Endothelial cell (in vitro differentiated cells): Measurements from ENCODE around the gene ZCWPW1. TPM values are rescaled to one million over a fixed set of nuclear protein-coding genes. Genes with fewer than 3 reads are reported as not detected.

Experiments
- DNase-seq: peaks from one replicate; pipeline ENCODE4 v3.0.0; 2021; ENCODE audit warnings: low spot score
- H3K27ac Mint-ChIP-seq: one replicate; pipeline ENCODE4 v1.8.0; 2021; ENCODE audit warnings: mixed read lengths, inconsistent platforms; ENCODE audit not compliant: unreplicated experiment
- H3K27me3 Mint-ChIP-seq: one replicate; pipeline ENCODE4 v1.8.0; 2021; ENCODE audit warnings: mild to moderate bottlenecking, moderate library complexity, mixed read lengths, inconsistent platforms; ENCODE audit not compliant: unreplicated experiment
- H3K36me3 Mint-ChIP-seq: one replicate; pipeline ENCODE4 v1.8.0; 2021; ENCODE audit warnings: mild to moderate bottlenecking, low read depth, mixed read lengths, inconsistent platforms; ENCODE audit not compliant: unreplicated experiment
- H3K4me1 Mint-ChIP-seq: one replicate; pipeline ENCODE4 v1.8.0; 2021; ENCODE audit warnings: mild to moderate bottlenecking, mixed read lengths, inconsistent platforms; ENCODE audit not compliant: unreplicated experiment
- H3K4me3 Mint-ChIP-seq: one replicate; pipeline ENCODE4 v1.8.0; 2021; ENCODE audit warnings: mild to moderate bottlenecking, mixed read lengths, inconsistent platforms; ENCODE audit not compliant: unreplicated experiment
- H3K9me3 Mint-ChIP-seq: one replicate; pipeline ENCODE4 v1.8.0; 2021; ENCODE audit warnings: mixed read lengths, inconsistent platforms; ENCODE audit not compliant: unreplicated experiment
- CTCF ChIP-seq: fragments of 200-600 bp; sonication (generic); IDR thresholded peaks from one replicate; pipeline ENCODE4 v1.5.0; 2021; ENCODE audit warnings: antibody characterized with exemption; ENCODE audit not compliant: unreplicated experiment
- total RNA-seq: library from RNA; stranded (reverse); fragmentation: NEBNext Ultra II Directional; extraction: Animal tissue kit (Norgen Biotek cat#: 25700); gene quantifications from one replicate; pipeline ENCODE4 v1.2.1, GENCODE V29; 2021; ENCODE audit not compliant: unreplicated experiment

Gene ZCWPW1
- total RNA-seq, 1 donor from 2014 or later: 2.2 TPM

GRCh38 chr7:100351657-100352058, 76.8 kb downstream of the ZCWPW1 start:
- H3K4me1 Mint-ChIP-seq: peaks cover 6% of the 10 kb centered on the region
- H3K9me3 Mint-ChIP-seq: no peaks in the 10 kb centered on the region
- no peak for DNase-seq
- no peak for TF ChIP-seq CTCF
- peaks cover 10% of the 10 kb centered on the region for H3K27me3 Mint-ChIP-seq
- H3K27ac Mint-ChIP-seq: no peak overlapping the region
- H3K4me3 Mint-ChIP-seq: peak overlapping the region; percentile 31
- peaks cover 32% of the 10 kb centered on the region for H3K36me3 Mint-ChIP-seq

Other genes with a start within 250 kb of the ZCWPW1 start
- not detected for gene PVRIG, start 208.8 kb downstream of the ZCWPW1 start, total RNA-seq
- gene SPDYE3, start 121.0 kb downstream of the ZCWPW1 start, total RNA-seq: not detected
- 40.1 TPM for gene PILRB, start 70.6 kb downstream of the ZCWPW1 start, total RNA-seq
- 4.2 TPM for gene PILRA, start 55.2 kb downstream of the ZCWPW1 start, total RNA-seq
- gene MEPCE, start 1.1 kb upstream of the ZCWPW1 start, total RNA-seq: 30.5 TPM
- 27.3 TPM for gene PPP1R35, start 7.8 kb upstream of the ZCWPW1 start, total RNA-seq
- 4.3 TPM for gene SPACDR, start 35.6 kb upstream of the ZCWPW1 start, total RNA-seq
- 94.3 TPM for gene TSC22D4, start 50.5 kb upstream of the ZCWPW1 start, total RNA-seq
- gene NYAP1, start 55.2 kb upstream of the ZCWPW1 start, total RNA-seq: 2.2 TPM
- 48.6 TPM for gene AGFG2, start 110.5 kb upstream of the ZCWPW1 start, total RNA-seq
- gene SAP25, start 145.2 kb upstream of the ZCWPW1 start, total RNA-seq: 2.6 TPM
- gene LRCH4, start 157.4 kb upstream of the ZCWPW1 start, total RNA-seq: 89.7 TPM
- gene FBXO24, start 157.6 kb upstream of the ZCWPW1 start, total RNA-seq: 1.3 TPM
- 4.4 TPM for gene PCOLCE, start 173.7 kb upstream of the ZCWPW1 start, total RNA-seq
- gene MOSPD3, start 183.8 kb upstream of the ZCWPW1 start, total RNA-seq: 31.7 TPM
- gene TFR2, start 212.8 kb upstream of the ZCWPW1 start, total RNA-seq: 1.0 TPM
- not detected for gene ACTL6B, start 227.7 kb upstream of the ZCWPW1 start, total RNA-seq
- 336 TPM for gene GNB2, start 245.0 kb upstream of the ZCWPW1 start, total RNA-seq